CD4-positive, alpha-beta T cell treated with Interleukin-6 for 4 hours (primary cell): Measurements from ENCODE around the gene ATP5F1D.
"Not testable (repeated sequence)": the region's sequence is repeated elsewhere in the genome, so short reads cannot be mapped to it uniquely, and the experiment has no call there.

Source experiments
- DNase-seq: peaks from one replicate; pipeline ENCODE4 v3.0.0-alpha.2; 2020; ENCODE audit warnings: mixed read lengths

Gene ATP5F1D

GRCh38 chr19:1233115-1233667 lies 8.4 kb upstream of the ATP5F1D start:
- DNase-seq, result no peak

DNA sequence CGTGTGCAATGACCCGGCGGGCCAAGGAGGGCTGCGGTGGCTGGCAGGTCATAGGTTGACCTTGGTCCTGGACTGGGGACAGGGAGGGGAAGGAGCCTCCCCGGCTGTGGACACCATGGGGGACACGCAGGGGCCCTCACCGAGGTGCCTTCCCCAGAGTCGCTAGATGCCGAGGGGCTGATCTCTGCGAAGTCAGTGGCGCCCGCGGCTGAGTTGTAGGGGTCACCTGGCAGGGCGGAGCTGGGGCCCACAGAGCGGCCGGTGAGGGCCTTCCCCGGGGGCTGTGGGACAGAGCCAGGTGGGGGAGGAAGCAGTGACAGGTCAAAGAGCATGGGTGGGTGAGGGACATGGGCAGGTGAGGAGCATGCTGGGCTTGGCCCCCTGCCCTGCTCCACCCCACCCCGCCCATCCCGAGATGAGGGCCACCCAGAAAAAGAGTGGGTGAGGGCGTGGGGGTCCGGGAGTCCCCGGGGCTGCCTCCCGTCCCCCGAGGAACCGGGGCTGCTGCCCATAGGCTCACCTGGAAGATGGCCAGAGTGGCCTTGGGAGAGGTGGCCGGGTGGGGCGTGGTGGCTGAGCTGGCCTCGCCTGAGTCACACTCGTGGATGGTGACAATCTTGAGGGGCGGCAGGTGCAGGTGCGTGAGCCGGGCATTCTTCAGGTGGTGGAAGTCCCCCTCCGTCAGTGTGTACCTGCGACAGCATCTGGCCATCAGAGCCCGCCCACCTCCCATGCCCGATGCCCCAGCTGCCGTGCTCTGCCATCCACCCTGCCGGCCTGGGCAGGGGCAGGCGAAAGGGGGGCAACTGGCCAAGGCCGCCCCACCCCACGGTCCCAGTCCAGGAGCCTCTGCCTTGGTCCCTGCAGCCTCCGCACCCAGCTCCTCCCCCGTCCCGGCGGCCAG lies 7.2 kb upstream of the ATP5F1D start:
- no peak for DNase-seq

DNA sequence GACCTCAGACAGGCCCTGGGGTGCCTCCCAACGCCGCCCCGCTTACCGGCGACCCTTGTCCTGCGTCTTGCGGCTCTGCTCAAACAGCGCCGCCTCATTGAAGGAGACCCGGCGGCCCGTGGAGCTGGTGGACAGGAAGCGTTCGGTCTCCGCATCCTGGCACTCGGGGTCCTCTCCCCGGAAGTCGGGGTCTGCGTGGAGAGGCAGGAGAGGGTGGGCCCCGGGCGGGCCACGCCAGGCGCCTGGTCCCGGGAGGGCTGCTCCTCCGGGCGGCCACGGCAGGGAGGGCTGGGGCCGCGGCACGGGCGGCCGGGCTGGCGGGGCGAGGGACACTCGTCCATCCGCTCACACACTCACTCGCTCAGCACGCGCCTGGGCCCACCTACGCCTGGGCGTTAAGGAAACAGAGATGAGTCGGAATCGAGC lies 6.6 kb upstream of the ATP5F1D start:
- DNase-seq, result no peak

- no peak for DNase-seq
These were observed 5.7 kb upstream of the ATP5F1D start for GRCh38 chr19:1235625-1236538.

GRCh38 chr19:1236576-1236975 lies 5.0 kb upstream of the ATP5F1D start:
- no peak for DNase-seq

DNA sequence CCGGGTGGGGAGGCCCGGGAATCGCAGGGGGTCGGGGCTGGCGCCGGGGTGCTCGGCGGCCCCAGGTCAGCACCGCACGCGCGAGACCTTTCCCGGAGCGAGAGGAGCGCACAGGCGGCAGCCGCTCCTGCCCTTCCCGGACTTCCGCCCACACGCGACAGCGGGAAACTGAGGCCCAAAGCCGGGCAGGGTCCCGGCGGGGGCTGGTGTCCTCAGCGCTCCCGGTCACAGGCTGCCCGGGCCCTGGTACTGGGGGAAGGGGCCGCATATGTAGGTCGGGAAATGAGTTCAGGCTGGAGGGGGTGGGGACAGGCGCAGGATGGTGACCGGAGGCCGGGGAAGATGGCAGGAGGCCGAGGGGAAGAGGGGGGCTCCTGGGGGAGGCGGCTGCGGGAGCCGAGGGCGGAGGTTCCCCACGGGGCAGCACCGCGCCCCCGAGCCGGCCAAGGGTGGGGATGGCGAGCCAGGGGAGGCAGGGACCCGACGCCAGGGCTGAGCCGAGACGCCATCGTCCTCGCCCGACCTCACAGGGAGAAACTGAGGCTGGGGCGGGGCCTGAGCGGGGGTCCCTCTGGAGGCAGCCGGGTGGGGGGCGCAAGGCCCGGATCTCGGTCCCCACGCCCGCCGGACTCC lies 4.4 kb upstream of the ATP5F1D start:
- DNase-seq, result no peak

DNA sequence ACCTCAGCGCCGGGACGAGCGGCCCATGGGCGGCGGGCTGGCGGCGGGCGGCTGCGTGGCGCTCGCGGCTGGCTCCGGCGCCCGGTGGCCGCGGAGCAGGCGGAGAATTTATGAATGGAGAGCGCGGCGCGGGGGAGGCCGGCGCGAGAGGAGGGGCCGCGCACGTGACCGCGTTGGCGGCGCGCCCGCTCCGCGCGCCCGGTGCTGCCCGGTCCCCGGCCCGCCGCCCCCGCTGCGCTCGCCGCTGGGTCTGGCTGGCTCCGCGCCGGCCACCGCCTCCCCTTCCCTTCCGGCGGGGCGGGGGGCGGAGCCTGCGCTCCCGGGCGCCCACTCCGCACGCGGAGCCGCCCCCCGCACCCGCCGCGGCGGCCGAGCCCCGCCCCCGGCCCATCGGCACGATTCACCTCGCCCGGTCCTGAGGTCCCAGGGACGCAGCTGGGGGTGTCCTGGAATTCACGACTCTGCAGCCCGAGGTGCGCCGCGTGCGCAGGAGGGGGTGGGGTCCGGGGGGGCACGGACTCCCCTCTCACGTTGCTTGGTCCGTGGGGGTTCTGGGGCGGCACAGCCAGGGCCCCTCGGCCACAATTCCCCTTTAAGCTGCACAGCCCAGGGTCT lies 3.7 kb upstream of the ATP5F1D start, which contains the start of gene CBARP:
Gene CBARP, minus strand, starts transcription at position 252 of the 615 bp plus-strand sequence. CDS start 1,905 bp downstream, outside the sequence.
- DNase-seq, result peak; percentile 51

DNA sequence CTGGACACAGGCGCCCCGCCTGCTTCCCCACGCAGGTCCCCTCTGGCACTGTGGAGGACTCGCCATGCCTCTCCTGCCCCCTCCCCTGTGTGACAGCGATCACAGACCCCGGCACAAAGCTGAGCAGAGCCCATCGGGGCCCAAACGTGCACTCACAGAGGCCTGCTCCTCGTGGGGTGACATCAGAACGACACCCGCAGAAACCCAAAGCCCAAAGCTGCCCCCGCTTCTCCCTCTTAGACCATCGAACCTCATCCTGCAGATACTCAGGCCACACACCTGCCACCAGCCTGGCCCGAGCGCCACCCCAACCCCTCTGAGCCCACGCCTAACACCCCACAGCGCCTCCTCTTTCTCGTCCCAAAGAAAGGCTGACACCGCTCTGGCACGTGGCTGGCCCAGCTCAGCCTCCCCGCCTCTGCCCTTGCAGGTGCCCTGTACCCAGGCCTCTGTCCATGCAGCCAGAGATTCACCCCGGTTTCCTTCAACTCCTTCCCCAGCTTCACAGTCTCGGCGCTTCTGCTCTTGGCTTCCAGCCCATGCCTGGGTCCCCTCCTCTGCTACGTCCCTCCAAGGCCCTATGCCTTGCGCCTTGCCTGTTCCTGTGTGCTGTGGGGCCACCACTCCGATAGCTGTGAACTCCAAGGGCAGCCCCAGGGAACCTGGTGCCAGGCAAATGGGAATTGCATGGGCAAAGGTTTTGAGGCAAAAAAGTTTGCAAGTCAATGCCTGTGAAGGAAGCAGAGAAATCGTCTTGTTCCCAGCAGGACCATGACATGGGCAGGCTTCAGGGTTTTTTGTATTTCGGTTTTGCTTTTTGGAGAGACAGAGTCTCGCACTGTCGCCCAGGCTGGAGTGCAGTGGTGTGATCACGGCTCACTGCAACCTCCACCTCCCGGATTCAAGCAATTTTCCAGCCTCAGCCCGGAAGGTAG lies 2.9 kb upstream of the ATP5F1D start:
- no peak for DNase-seq

DNA sequence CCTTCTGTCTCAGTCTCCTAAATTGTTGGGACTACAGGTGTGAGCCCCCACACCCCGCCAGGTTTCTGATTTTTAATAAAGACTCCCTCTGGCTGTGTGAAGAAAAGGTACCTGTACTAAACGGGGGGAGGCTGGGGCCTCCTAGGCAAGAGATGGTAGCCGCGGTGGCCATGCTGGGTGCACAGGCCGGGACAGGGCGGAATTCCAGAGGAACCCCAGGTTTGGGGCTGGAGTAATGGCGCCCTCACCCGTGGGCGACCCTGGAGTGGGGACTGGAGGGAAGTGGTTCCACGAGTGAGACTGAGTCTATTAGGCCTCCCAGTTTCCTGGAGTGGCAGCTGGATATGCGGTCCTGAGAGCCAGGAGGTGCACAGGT lies 2.1 kb upstream of the ATP5F1D start:
- no peak for DNase-seq

- DNase-seq, result peak; percentile 91
These were observed 1.5 kb upstream of the ATP5F1D start for GRCh38 chr19:1239796-1240737.

DNA sequence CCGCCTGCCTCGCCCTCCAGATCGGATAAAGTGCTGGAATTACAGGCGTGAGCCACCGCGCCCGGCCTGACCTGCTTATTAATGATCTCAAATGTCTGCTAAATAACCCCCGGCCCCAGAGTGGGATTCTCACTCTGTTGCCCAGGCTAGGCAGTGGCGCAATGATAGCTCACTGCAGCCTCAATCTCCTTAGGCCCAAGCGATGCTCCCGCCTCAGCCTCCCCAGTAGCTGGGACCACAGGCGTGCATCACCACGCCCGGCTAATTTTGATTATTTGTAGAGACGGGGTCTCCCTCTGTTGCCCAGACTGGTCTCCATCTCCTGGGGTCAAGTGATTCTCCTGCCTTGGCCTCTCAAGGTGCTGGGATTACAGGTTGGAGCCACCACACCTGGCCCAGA lies 626 bp upstream of the ATP5F1D start:
- no peak for DNase-seq

- DNase-seq, result peak; percentile 88
These were observed 2.5 kb downstream of the ATP5F1D start for GRCh38 chr19:1243768-1244692.

GRCh38 chr19:1244693-1245451 lies 3.3 kb downstream of the ATP5F1D start:
- no peak for DNase-seq

- no peak for DNase-seq
These were observed 4.1 kb downstream of the ATP5F1D start for GRCh38 chr19:1245494-1246264.

- DNase-seq, result not testable (repeated sequence)
These were observed 4.9 kb downstream of the ATP5F1D start for GRCh38 chr19:1246265-1247087.

DNA sequence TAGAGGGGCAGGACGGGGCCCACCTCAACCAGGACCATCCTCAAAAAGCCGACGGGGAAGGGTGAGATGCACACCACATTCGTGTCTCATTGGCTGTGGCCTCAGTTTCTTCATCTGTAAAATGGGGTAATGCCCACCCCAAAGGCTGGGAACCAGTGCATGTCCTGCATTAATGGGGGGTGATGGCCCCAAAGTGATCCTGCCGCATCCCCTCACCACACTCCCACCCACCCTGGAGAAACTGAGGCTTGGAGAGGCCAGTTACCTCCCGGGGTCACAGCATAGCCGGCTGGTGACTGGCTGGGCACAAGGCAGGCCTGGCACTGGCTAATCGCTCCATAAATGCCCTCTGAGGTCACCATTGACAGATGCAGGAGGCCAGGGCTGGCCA lies 6.2 kb downstream of the ATP5F1D start:
- DNase-seq, result no peak
